D721Med (cell line): Measurements from ENCODE around the gene ACP4.

Experiments used
- DNase-seq: peaks from one replicate; pipeline ENCODE4 v3.0.0; 2011; ENCODE audit warnings: low spot score; ENCODE audit not compliant: insufficient read length
- FAIRE-seq: peaks from 2 replicates; lab custom pipeline; 2011; peaks lifted over from hg19 to GRCh38; lab: Jason Lieb, UNC
- CTCF ChIP-seq: IDR thresholded peaks from 2 replicates; pipeline ENCODE4 v1.5.1; 2012; ENCODE audit warnings: mild to moderate bottlenecking, control low read depth; ENCODE audit not compliant: insufficient read depth; ENCODE audit errors: missing control alignments

The ACP4 gene

GRCh38 chr19:50796634-50797428 lies 6.6 kb downstream of the ACP4 start:
- no peak for DNase-seq
- no peak for TF ChIP-seq CTCF
- FAIRE-seq: no peak

DNA sequence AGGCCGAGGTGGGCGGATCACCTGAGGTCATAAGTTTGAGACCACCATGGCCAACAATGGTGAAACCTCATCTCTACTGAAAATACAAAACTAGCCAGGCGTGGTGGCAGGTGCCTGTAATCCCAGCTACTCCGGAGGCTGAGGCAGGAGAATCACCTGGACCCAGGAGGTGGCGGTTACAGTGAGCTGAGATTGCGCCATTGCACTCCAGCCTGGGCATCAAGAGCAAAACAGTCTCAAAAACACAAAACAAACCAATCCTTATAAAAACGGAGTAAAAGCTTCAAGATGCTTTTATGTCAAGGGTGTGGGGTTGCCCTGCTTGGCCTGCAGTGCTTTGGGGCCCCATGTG lies 7.2 kb downstream of the ACP4 start:
- FAIRE-seq: no peak
- no peak for TF ChIP-seq CTCF
- no peak for DNase-seq

DNA sequence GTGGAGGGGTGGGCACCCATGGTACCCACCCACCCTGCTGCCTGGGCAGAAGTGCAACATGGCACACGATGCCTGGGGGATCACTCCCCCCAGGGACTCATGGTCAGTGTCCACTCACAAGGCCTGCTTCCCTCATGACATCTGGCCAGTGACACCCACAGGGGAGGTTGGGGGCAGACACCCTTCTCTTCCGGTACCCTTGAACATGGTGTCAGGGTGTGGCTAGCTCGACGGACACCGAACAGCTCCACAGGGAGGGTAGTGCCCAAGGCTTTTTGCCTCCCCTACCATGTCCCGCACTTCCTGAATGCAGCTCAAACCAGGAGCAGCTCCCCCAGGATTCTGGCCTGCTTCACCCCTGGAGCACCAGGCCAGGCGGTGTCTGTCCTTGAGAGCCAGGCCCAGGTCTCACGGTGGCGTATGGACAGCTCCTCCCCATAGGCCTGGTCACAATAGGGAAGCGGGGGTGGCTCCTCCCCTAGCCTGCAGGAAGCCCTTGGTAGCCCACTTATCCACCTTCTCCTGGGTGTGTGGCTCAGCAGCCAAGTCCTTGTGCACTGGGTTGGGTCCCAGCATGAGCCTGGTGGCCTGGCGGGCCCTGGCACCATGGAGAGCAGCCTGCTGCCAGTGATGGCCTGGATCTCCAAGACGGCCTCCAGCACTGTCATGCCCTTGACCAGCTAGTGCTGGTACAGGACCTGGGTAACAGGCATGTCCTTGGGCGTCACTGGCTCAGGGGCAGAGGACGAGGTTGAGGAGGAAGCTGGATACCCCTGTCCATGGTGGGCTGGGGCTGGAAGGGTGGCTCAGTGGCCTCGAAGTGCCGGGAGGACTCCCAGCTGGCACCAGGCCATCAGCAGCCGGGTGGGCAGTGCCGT lies 7.8 kb downstream of the ACP4 start:
- TF ChIP-seq CTCF: no peak
- no peak for DNase-seq

DNA sequence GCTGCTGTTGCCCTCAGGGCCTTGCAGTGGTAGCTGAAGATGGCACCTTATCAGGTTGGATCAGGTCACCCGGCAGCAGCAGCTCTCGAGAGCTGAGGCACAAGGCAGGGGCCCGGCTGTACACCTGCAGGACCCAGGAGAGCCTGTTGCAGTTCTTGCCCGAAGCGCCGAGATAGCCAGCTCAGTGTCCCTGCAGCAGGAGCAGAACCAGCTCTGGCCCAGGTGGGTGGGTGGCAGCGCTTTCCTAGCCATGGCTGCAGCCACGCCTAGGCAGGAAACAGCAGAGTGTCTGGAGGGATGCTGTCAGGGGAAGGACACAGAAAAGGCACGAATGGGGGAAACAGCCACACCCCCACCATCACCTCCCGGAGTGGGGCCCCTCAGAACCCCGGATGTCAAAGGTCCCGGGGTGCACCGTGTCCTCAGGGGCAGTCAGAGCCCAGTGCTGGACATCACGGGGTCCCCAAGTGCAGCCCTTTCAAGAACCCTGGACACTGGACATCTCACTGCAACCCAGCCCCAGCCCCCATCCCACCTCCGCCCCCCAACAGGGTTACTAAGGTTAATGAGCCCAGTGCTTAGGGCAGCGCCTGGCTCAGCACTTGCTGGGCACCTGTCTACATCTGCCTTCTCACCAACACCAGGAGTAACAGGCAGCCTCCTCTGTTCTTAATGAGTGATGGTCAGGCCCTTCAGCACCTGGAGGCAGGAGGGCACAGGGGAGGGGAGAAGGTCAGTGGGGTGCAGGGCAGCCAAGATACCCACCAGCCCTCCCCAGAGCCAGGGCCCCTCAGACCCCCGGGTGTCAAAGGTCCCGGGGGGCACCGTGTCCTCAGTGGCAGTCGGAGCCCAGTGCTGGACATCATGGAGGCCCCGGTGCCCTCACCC lies 8.7 kb downstream of the ACP4 start:
- DNase-seq (no peak), FAIRE-seq (no peak)
- no peak for TF ChIP-seq CTCF

More for the DNA sequence above, 7.8 kb downstream of the ACP4 start:
- FAIRE-seq: no peak

GRCh38 chr19:50799547-50799851 lies 9.3 kb downstream of the ACP4 start:
- FAIRE-seq: no peak
- TF ChIP-seq CTCF: no peak
- DNase-seq: no peak

DNA sequence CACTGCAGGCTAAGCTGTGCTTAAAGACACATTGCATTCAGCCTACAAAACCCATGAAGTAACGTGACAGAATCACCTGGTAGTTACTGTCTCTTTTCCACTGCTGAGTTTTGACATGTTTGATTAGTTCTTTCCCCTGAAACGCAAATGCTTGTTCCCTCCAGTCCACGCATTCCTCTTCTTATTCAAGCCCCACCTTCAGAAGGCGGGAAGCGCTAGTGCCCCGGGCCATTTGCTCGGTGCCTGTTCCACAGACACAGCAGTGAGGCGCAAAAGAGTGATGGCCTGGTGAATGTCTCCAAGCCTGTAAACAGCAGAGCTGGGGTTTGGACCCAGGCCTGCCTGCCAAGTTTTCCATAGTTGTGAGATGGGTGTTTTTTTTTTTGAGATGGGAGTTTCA lies 10.9 kb downstream of the ACP4 start:
- no peak for TF ChIP-seq CTCF
- FAIRE-seq: no peak
- no peak for DNase-seq
